NCI-H446 treated with DMSO at 0.1 percent for 48 hours (cell line): ENCODE results near the gene DLX2.
A peak's percentile ranks its signal among the peaks of the same experiment; 100 is the strongest.

Experiments
- DNase-seq: peaks from one replicate; lab custom pipeline; 2025; lab: John Stamatoyannopoulos, UW

DLX2 gene

DNA sequence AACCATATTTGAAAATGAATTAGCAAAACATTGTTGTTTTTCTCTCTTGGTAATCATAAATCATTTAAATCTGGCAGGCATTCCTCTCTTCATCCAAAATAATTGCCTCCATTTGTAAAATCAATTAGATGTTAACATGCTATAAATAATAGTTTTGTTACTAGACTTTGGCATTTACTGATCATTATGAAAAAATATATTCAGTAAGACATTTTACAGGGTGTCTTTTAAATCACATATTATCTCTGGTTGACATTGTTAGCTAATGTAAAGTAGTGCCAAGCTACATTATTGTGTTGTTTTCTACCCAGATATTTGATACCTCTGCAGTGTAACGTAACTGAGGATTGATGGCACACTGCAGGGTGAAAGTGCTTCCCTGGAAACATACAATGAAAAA, 49.2 kb downstream of the DLX2 start:
- peak; percentile 0 for DNase-seq

DNA sequence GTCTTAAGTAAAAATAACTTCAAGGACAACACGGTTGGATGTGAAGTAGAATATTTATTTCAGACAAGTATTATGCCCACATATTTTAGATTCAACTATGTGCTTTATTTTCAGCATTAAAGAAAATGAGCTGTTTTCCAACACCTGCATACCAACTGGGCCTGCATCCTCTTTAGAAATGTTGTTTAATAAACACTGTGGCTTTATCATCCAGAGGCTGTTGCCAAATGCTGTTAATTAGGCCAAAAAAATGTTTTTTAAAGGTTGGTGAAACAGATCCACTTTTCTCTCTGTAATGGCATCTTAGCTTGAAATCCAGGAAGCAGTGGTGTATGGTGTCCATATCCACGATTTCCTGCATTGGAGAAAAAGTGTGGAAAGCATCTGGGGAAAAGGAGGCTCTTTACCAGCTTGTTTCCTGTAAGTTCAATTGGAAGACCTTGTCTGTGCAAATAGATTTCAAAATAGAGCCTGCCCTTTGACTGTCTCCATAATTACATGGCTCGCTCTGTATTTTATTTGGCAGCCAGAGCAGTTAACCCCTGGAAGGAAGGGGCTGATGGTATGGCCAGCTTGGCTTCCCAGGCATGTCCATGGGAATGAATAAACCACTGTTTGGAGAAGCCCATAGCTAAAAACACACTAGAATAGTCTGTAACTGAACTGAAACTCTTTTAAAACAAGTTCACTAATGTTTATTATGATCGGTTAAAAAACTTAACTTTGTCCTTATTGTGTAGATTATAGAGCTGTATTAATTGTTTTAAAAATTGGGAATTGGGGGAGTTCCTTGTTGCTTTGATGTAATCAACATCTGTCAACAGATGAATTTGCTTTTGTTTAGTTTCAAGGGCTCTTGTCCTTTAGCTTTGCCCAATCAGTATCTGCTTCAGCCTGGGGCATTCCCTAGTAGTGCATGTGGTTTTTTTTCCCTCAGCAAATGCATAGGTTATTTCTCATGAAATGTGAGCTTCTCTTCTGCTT, 50.4 kb downstream of the DLX2 start:
- DNase-seq: peak; percentile 22

DNA sequence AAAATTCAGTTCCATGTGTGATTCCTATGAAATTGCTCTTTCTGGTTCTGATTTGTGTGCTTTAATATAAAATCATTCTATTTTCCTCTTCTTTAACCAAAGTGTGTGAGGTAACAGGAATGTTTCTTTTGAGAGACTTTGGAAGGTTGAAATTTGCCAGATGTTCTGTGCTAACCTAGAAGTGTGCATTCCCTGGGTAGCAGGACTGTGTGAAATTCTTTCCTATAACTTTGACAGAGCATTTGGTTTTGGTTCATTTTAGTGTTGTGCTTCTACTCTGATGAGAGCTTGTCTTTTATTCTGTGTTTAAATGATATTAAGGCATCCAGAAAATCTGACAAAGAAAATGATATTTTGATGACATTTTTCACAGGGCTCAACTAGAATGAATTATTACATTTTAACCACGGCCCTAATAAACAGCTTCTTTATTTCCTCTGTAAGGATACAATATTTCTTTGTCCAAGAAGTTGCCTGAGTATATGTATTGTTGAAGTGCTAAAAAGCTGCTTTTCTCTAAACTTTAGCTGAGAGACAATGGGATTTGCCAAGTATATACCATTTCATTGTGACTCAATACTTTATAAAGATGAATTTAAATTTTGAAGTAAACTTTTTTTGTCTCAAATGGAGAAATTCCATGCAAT, 52.1 kb downstream of the DLX2 start:
- DNase-seq: no peak

DNA sequence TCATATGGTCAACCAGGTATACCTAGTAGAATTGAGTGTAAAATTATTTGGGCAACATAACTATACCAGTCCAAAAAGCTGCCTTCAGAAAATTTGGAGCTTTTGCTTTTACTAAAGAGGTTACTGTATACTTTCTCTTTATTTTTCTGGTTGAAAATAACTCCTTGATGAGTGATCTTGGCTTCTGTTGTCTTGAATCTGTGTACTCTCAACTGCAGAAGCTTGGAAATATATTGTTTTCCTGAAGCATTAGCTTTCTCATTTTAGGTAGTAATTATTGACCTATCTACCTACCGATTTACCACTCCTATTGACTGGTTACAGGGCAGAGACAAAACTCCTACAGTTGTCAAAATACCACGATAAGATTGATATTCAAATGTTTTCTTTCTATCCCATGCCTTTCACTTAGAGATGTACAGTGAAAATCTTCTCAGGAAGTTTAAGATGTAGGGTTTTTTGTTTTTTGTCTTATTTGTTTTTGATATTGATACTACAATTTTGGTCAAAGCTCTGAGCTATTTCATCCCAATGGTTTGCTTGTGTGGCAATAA, 53.1 kb downstream of the DLX2 start:
- no peak for DNase-seq
